GM18526 (cell line): ENCODE data around the gene CCDC73.

Experiments
- POLR2A ChIP-seq: IDR thresholded peaks from 3 replicates; pipeline ENCODE4 v1.6.1; 2011; ENCODE audit not compliant: insufficient read length; ENCODE audit errors: extremely low read depth

Gene CCDC73

DNA sequence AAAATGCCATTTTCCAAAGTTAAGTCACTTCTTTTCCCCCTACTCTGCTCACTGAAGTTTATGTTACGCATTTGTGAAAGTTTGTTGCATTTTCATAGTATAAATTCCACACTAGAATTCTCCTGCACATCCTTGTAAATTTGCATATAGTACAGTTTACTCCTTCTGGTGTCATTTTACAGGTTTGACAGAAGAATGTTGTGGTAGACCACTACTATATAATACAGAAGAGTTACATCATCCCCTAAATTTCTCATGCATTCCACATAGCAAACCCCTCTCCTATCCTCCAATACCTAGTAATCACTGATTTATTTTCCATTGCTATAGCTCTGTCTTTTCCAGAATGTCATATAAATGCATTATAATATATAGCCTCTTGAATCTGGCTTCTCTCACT, 64.5 kb downstream of the CCDC73 start:
- TF ChIP-seq POLR2A = no peak

DNA sequence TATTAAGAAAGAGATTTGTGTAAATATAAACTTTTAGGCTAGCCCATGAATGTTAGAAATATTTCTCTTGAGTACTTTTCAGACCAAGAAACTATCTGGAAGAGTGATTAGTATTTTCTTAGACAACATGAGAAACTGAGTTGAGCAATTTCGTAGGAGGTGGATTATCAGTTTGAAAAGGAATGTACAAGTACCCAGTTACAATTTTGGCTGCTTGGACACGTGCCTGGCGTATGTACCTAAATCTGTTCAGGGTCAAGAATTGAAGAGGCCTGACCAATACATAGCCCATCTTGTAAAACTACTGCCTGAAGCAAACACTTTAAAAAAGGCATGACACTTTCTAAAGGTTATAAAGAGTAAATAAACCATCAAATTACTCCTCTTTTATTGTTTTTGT, 71.1 kb downstream of the CCDC73 start:
- TF ChIP-seq POLR2A = no peak

DNA sequence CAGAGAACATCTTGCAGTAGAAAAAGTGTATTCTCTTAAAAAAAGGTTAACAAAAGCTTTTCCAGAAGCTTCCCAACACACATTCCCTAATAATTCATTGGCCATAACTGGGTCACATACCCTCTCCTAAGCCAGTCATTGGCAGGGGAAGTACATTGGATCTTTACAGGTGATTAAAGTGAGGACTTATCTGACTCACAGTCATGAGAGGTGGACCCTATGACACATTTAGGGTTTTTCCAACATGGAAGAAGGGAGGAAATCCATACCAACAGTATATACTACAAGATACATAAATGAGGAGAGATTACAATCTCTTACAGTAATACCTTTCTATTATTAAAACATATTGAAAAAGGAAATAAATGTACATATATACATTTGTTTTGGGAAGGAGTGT, 72.2 kb downstream of the CCDC73 start:
- TF ChIP-seq POLR2A = no peak

DNA sequence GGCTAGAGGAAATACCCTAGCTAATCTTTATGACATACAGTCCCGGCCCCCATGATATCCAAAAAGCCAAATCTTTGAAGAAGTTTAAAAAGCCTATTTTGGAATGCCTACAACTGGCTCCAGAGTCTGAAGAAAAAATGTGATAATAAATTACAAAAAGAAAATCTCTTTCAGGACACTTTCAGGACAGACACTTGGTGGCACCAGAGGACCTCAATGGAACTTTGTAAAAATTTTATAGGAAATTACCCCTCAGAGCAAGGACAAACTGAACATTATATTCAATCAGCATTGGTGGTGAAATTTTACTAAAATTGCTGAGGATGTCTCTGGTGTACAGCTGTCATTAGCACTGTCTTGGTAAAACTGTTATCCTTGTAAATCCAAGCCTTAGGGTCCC, 81.0 kb downstream of the CCDC73 start:
- no peak for TF ChIP-seq POLR2A

DNA sequence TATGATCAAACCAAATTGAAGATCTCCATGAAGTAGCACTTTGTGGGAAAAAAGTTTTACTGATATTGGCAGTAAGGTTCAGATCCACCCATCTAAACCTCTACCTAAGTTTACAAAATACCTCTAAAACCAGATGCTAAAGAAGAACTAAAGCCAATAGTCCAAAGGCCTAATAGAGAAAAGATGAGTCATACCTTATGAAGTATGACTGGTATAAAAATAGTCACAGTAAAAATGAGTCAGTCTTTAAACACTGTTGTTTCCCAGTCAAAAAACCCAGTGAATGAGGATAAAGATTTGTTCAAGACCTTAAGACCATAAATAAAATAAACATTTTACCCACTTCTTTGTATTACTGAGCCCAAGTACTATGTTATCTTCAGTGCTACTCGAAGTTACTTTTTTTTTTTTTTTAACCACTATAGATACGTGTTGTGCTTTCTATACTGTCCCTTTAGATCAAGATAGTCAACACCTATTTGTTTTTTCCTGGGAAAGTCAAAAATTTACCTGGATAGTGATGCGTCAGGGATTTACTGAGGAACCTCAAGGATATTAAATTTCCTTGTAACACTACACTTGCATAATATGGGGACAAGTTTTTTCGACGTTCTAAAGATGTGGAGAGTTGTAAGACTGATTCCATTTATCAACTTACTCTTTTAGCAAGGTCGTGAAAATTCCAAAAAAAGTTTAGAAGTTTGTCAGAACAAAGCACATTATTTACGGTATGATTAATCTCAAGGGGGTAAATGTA, 87.3 kb downstream of the CCDC73 start:
- TF ChIP-seq POLR2A = no peak

DNA sequence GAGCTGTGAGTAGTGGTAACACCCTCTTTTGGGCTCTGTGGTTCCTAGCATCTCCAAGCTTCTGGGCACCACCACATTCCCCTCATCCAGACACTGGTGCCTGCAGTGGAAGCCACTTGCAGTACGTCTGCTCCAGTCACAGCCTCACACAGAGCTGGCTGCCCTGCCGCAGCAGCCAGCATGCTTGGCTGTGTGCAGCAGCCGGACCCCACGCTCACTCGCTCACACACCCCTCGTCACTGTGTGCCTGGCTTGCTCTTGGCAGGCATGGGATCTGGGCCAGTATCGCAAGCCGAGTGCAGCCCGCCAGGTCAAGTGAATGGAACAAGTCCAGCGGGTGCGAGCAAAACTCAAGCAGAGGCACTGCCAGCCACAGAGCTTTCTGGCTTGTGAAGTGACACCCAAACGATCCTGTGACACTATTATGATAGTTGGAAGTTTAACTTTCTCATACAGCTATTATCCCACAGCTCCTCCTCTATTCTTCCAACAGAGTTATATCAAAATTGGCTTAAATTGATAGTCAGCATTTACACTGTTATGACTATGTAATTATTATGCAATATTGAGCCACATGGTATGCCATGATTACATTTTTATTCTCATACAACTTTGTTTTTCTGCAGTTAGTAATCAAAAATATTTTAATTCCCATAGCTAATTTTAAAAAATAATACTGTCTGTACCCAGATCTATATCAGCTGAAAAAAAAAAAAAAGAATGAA, 89.0 kb downstream of the CCDC73 start:
- TF ChIP-seq POLR2A = no peak

DNA sequence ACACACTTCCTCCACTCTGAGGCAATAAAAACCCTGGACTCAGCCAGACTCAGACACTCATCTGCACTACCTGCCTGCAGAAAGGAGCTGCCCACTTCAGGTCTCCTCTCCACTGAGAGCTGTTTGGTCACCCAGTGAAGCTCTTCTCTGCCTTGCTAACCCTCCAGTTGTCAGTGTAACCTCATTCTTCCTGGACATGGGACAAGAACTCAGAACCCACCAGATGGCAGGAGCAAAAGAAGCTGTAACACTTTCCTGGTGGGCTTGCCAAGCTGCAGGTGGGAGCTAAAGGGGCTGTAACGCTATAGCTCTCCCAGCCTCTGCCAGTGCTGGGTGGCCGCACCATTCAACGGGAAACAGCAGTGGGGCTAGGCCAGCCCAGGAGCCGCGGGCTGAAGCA, 89.7 kb downstream of the CCDC73 start:
- TF ChIP-seq POLR2A = no peak

DNA sequence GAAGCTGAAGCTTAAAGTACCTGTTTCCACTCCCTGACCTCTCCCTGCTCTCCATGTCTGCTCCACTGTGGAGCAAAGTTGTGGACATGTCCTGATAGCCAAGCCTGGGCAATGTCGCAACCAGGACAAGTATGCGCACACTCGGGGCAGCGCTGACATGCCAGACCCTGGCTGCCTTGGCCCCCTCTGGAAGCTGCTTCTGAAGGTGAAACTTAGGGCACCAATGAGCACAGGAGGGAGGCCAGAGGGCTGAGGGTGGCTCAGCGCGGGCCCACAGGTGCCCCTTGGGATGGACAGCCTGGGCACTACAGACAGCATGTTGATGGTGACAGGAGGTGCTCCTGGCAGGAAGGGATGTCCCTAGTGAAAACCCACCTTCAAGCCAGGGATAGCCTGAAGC, 90.2 kb downstream of the CCDC73 start:
- TF ChIP-seq POLR2A = no peak

DNA sequence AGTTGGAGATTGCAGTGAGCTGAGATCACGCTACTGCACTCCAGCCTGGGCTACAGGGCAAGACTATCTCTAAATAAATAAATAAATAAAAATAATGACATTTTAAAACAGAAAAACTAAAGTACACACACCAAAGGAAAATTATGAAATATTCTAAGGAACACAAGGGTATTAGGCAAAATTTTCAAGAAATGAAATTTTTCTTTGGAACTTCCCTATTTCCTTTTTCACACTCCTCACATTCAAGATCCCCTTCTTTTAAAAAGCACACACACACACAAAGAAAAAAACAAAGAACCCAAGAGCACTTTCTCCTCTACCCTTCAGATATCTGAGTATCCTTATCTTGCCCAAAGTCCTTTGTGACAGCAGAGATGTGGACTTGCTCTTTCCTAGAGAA, 92.8 kb downstream of the CCDC73 start:
- TF ChIP-seq POLR2A = no peak

DNA sequence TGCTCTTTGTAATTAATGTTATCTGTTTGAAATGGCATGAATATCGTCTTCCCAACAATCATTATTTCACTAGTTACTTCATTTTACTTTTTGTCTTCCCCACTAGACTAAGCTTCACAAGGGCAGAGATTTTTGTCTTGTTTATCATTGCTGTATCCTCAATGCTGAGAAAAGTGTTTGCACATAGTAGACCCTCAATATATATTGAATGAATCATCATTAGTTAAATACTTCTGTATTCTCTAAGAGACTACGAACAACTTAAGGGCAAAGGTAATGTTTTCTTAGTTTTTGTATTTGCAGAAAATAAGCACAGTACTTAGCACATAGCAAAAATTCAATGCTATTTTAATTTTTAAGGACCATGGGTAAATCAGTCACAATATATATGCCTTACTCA, 95.9 kb downstream of the CCDC73 start:
- TF ChIP-seq POLR2A = no peak

DNA sequence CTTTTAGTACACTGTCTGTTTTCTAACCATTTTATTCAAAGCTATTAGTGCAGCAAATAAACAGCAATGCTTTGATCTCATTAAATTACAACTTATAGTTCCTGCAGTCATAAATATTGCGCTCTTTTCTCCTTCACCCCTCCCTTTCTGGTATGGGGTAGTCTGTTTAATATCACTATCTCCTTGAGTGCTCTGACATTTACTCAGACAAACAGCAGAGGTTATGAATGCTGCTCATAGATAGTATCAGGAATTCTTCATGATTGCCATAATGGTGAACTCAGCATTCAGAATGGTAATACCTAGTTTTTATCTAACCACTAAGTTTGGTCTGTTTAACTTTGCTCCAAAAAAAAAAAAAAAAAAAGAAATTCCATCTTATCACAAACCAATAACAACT, 123.4 kb downstream of the CCDC73 start:
- no peak for TF ChIP-seq POLR2A

DNA sequence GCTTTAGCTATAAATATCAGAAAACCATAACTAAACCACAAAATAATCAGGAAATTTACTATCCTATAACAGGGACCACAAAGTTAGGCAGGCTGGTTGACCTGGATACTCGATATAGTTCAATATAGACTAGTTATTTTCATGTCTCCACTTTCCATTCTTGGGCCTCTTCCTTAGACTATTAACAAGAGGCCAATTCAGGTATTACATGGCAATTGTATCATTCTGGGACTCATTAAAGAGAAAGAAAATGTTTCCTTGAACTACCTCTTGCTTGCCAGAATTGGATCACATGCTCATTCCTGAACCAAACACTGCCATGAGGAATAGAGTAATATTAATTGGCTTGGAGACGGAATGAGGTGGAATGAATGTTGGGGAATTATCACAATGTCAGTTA, 134.8 kb downstream of the CCDC73 start:
- TF ChIP-seq POLR2A = no peak

DNA sequence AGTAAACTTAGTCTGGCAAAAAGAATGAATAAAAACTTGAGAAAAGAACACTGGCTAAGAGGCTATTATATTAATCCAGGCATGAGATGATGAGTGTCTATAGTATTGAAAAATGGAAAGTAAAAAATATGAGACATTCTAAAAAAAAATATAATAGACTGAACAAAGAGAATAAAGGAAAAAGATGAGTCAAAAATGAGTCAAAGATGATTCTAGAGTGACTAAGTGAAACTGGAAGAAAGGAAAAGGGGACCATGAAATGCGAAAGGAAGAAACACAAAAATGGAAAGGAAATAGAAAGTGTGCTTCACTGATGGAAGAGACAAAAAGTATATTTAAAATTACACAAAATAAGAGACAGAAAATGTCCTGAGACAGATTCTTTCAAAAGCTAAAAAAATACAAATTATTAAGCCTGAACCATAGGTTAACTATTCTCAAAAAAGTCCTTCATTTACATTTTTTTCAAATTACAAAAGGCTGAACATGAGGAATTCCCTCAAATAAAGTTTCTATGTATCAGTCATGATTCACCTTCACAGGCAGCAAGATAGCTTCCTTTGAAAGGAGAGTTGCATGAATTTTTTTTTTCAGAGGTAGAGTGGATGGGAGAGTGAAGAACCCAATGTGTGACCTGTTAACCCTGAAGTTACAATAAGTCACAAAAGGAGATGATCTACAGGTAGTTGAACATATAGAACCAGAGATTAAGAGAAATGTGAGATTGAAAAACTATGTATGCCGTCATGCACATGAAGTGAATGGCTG, 135.6 kb downstream of the CCDC73 start:
- no peak for TF ChIP-seq POLR2A

DNA sequence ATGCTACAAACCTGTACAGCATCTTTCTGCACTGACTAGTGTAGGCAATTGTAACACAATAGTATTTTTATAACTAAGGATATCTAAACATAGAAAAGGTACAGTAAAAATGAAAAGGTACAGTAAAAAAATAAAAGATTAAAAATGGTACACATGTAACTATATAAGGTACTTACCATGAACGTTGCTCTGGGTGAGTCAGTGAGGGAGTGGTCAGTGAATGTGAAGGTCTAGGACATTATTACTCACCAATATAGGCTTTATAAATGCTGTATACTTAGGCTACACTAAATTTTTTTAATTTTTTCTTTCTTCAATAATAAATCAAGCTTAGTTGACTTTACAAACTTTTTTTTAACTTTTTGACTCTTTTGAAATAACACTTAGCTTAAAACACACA, 150.9 kb downstream of the CCDC73 start:
- TF ChIP-seq POLR2A = no peak

DNA sequence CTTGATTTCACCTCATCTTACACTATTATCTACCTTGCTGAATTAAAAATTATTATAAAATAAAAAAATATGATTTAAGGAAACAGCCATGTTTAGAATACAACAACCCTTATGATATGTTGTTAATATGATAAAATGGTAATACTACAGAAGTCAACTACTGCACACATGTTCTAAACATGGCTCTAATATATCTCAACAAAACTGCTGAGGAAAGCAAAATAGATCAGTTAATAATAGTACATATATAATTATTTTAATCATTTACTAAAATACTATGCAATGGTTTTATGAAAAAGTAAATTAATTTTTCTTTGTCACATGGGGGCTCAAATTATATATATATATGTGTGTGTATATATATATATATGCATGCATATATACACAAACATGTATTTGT, 153.1 kb downstream of the CCDC73 start:
- no peak for TF ChIP-seq POLR2A

DNA sequence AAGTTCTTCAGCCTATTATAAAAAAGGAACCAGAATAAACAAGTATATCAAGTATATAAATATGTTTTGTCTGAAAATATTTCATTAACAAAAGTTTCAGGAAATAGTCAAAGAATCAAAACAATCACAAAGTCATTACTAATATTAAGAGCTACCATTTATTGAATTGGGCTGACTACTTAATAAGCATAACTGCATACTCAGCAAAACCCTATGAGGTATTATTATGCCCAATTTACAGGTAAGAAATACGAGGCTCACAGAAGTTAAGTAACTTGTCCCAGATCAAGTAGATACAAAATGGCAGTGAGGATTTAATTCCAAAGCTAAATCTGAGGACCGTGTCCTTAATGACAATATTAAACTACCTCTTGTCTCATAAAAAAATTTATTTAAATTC, 158.6 kb downstream of the CCDC73 start:
- no peak for TF ChIP-seq POLR2A

DNA sequence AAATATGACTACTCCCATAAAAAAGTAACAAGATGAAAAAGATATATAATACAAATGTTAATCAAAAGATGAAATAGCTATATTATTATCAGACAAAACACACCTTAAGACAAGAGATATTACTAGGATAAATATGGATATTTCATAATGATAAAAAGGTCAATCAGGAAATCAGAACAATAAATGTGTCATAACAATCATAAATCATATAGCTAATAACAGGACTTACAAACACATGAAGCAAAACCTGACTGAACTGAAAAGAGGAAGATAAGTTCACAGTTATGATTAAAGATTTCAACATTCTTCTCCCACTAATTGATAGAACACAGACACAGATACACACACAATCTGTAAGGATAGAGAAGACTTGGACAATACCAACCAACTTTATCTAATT, 163.6 kb downstream of the CCDC73 start:
- no peak for TF ChIP-seq POLR2A

DNA sequence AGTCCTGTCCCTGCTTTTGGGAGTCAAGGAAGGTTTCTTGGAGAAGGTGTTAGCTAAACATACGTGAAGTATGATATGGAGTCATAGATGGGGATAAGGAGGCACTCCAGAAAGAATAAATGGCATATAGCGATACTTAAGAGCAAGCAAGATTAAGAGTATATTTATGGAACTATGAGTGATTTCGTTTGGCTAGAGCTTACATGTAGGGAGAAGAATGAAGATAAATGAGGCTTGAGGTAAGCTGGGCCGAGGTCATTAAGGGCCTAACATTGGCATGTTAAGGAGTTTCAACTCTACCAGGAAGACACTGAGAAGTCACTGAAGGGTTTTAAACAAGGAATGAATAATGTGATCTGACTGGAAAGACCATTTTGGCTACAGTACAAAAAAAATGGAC, 177.6 kb downstream of the CCDC73 start:
- no peak for TF ChIP-seq POLR2A
